ENCODE measurements around the gene CCR3.

CCR3 gene

GRCh38 chr3:46298871-46299607 is 56.8 kb downstream of the CCR3 start:
- no peak for DNase-seq

- DNase-seq, result no peak
Measured at GRCh38 chr3:46299608-46300460, 57.6 kb downstream of the CCR3 start.

GRCh38 chr3:46300461-46300789 is 58.2 kb downstream of the CCR3 start:
- DNase-seq, result no peak

GRCh38 chr3:46301122-46301835 is 59.0 kb downstream of the CCR3 start:
- DNase-seq, result no peak

- no peak for DNase-seq
Measured at GRCh38 chr3:46303240-46303639, 61.0 kb downstream of the CCR3 start.

GRCh38 chr3:46304739-46305138 is 62.5 kb downstream of the CCR3 start:
- DNase-seq, result no peak

- peak; percentile 11 for DNase-seq
Measured at GRCh38 chr3:46312991-46313390, 70.7 kb downstream of the CCR3 start.

- DNase-seq, result no peak
Measured at GRCh38 chr3:46314517-46314916, 72.3 kb downstream of the CCR3 start.

- DNase-seq, result no peak
Measured at GRCh38 chr3:46316206-46316605, 73.9 kb downstream of the CCR3 start.

Measured in fibroblast of skin of scalp (primary cell).